Endodermal cell (in vitro differentiated cells): ENCODE results near the gene CPTP. TPM values are rescaled to one million over a fixed set of nuclear protein-coding genes. Genes with fewer than 3 reads are reported as not detected.

Experiments used
- DNase-seq: peaks from one replicate; pipeline ENCODE4 v3.0.0-alpha.2; 2017
- H3K27ac ChIP-seq: 2 replicates; pipeline ENCODE4 v1.5.1; 2013; ENCODE audit warnings: mild to moderate bottlenecking, low read depth, low read length, moderate library complexity
- H3K27me3 ChIP-seq: 2 replicates; pipeline ENCODE4 v1.6.1; 2013; ENCODE audit warnings: mild to moderate bottlenecking, low read length, moderate library complexity; ENCODE audit not compliant: insufficient read depth, control insufficient read depth, poor library complexity, severe bottlenecking
- H3K36me3 ChIP-seq: 2 replicates; pipeline ENCODE4 v1.7.0; 2013; ENCODE audit warnings: mild to moderate bottlenecking, low read length, moderate library complexity; ENCODE audit not compliant: control insufficient read depth, insufficient read depth
- H3K4me1 ChIP-seq: one replicate; pipeline ENCODE4 v1.7.0; 2013; ENCODE audit warnings: low read length; ENCODE audit not compliant: control insufficient read depth, insufficient read depth
- H3K4me3 ChIP-seq: 2 replicates; pipeline ENCODE4 v1.5.1; 2013; ENCODE audit warnings: mild to moderate bottlenecking, low read length, moderate library complexity
- H3K9ac ChIP-seq: 2 replicates; pipeline ENCODE4 v1.6.1; 2013; ENCODE audit warnings: mild to moderate bottlenecking, low read length, moderate library complexity; ENCODE audit not compliant: poor library complexity, severe bottlenecking; ENCODE audit errors: extremely low read depth
- H3K9me3 ChIP-seq: 2 replicates; pipeline ENCODE4 v1.6.1; 2013; ENCODE audit warnings: mild to moderate bottlenecking, low read length, moderate library complexity; ENCODE audit not compliant: control insufficient read depth
- H3K27ac Mint-ChIP-seq: 2 replicates; pipeline ENCODE4 v1.8.0; 2020; ENCODE audit warnings: mixed read lengths
- H3K27me3 Mint-ChIP-seq: 2 replicates; pipeline ENCODE4 v1.8.0; 2021; ENCODE audit warnings: mild to moderate bottlenecking, mixed read lengths; ENCODE audit not compliant: insufficient read depth
- H3K36me3 Mint-ChIP-seq: 2 replicates; pipeline ENCODE4 v1.8.0; 2020; ENCODE audit warnings: low read depth, mixed read lengths
- H3K4me1 Mint-ChIP-seq: 2 replicates; pipeline ENCODE4 v1.8.0; 2020; ENCODE audit warnings: mixed read lengths
- H3K4me3 Mint-ChIP-seq: 2 replicates; pipeline ENCODE4 v1.8.0; 2020; ENCODE audit warnings: mild to moderate bottlenecking, moderate library complexity, mixed read lengths
- H3K9me3 Mint-ChIP-seq: 2 replicates; pipeline ENCODE4 v1.8.0; 2020; ENCODE audit warnings: mild to moderate bottlenecking, mixed read lengths
- CTCF ChIP-seq: fragments of 200-600 bp; sonication (generic); conservative IDR thresholded peaks from 2 replicates; pipeline ENCODE4 v1.5.0; 2021; ENCODE audit warnings: antibody characterized with exemption, mild to moderate bottlenecking
- WGBS, 2 experiments: methylation state at CpG; one replicate each; pipeline versions ENCODE4 v1.1.5 to v1.1.7; 2013; ENCODE audit warnings: missing lambda C conversion rate in 2 of 2, mixed read lengths in 1 of 2; ENCODE audit not compliant: insufficient coverage in 1 of 2, insufficient read length in 1 of 2; 5-methylcytosine and 5-hydroxymethylcytosine counted together
- total RNA-seq, 2 donors: library from RNA; stranded (reverse); fragmentation: NEBNext Ultra II Directional in 1 of 2; extraction: Animal tissue kit (Norgen Biotek cat#: 25700) in 1 of 2; gene quantifications; 2 replicates in 1 of 2; 3 replicates in 1 of 2; pipeline ENCODE4 v1.2.1, GENCODE V29; 2021

CPTP gene
- total RNA-seq, 2 donors from 2014 or later: 12.0 to 13.6 TPM

DNA sequence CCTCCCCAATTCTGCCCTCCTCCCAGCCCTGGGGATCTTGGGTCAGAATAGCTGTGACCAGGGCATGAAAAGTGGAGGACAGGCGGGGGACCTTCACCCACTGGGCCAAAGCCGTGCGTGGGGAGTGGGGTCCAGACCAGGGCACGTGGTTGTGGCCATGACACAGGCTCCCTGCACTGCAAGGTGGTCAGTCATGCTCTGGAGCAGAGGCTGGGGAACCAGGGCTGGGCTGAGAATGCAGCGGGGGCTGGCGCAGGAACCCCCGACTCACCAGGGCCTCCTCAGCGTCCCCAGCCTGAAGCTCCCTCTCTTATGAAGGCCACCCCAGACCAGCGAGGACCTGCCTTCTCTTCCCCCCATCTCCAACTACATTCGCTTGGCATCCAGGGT, 21.9 kb downstream of the CPTP start:
- H3K27ac Mint-ChIP-seq: no peak overlapping the region
- H3K27ac ChIP-seq: no peak overlapping the region
- H3K36me3 ChIP-seq: peaks cover 1% of the 10 kb centered on the region
- peaks cover under 1% of the 10 kb centered on the region for H3K36me3 Mint-ChIP-seq
- H3K9me3 ChIP-seq: no peaks in the 10 kb centered on the region
- 92 to 98% methylated on average over 8 to 10 of the region's 10 CpGs for WGBS, 2 experiments
- DNase-seq: no peak
- no peak overlapping the region for H3K4me3 ChIP-seq
- peaks cover 5% of the 10 kb centered on the region for H3K4me1 ChIP-seq
- peak overlapping the region; percentile 67 for H3K4me3 Mint-ChIP-seq
- no peaks in the 10 kb centered on the region for H3K27me3 ChIP-seq
- no peak for TF ChIP-seq CTCF
- H3K4me1 Mint-ChIP-seq: peaks cover 2% of the 10 kb centered on the region
- H3K9me3 Mint-ChIP-seq: no peaks in the 10 kb centered on the region
- H3K9ac ChIP-seq: no peak overlapping the region
- no peaks in the 10 kb centered on the region for H3K27me3 Mint-ChIP-seq

DNA sequence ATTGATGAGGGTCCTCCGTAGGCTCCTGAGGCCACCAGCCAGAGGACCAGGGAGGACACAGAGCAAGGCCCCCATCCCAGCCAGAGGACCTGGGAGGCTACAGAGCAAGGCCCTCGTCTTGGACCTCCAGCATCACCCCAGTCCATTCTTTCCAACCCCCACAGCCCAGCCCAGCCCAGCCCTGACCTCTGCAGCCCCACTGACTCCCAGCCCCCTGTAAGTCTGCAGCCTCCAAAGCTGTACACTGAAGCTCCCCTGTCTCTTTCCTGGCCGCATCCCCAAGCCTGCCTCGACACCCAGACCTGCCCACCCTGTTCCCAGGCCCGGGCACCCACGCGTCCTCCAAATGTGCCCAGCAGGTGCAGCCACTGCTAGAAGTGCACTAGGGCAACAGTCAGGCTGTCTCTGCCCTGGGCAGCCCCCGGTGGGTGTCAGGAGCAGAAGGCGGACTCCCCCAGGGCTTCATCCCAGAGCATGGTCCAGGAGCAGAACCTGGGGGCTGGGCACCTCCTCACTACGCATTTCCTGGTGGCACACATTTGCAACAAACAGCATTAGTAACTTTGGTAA, 22.5 kb downstream of the CPTP start:
- Mint-ChIP-seq H3K4me3 (peak overlapping the region; percentile 67), H3K27ac (no peak overlapping the region), H3K9me3 (no peaks in the 10 kb centered on the region), H3K4me1 (peaks cover 3% of the 10 kb centered on the region), H3K36me3 (no peaks in the 10 kb centered on the region), H3K27me3 (no peaks in the 10 kb centered on the region)
- no peak for TF ChIP-seq CTCF
- H3K27me3 ChIP-seq: no peaks in the 10 kb centered on the region
- WGBS, 2 experiments: 93 to 100% methylated on average over 6 to 10 of the region's 10 CpGs
- no peak overlapping the region for H3K9ac ChIP-seq
- no peak overlapping the region for H3K27ac ChIP-seq
- peak overlapping the region; percentile 90 for H3K4me3 ChIP-seq
- no peaks in the 10 kb centered on the region for H3K9me3 ChIP-seq
- H3K4me1 ChIP-seq: peaks cover 5% of the 10 kb centered on the region
- no peaks in the 10 kb centered on the region for H3K36me3 ChIP-seq
- no peak for DNase-seq

DNA sequence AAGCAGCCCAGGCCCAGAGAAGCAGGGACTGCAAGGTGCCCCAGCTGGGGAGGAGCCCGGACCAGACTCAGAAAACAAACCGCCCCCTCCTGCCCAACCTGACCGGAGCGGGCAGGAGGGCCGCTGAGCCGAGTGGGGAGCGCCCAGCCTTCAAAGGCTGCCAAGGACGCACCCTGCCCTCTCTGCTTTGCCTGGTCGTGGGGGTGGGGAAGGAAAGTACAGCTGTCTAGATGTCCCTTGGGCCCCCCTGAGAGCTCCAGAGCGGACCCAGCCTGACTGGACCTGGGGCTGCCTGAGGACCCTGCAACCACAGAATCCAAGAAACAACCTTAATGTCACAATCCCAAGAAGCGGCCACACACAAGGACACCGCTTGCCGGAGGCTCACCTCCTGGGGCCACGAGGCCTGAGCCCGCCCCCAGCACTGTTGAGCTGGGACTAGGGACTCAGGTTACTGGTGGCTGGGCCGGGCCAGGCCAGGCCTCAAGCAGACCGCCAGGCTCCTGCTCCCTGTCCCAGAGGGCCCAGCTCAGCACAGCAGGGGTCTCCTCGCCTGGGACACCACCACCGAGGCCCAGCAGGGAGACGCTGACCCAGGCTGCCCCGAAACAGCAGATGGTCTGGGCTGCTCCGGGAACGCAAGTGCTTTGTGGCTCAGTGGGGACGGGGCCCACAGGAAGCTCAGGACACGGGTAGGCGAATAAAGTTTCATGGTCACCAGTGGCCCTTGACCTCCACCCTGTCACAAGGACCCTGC, 23.2 kb downstream of the CPTP start:
- H3K4me3 Mint-ChIP-seq: peak overlapping the region; percentile 67
- WGBS, 2 experiments: 21 to 34% methylated on average over 15 to 26 of the region's 26 CpGs
- no peak for TF ChIP-seq CTCF
- H3K27me3 Mint-ChIP-seq: no peaks in the 10 kb centered on the region
- Histone ChIP-seq H3K9ac (peak overlapping the region; percentile 63), H3K27ac (no peak overlapping the region), H3K9me3 (no peaks in the 10 kb centered on the region), H3K4me3 (peak overlapping the region; percentile 90), H3K4me1 (peaks cover 5% of the 10 kb centered on the region), H3K27me3 (no peaks in the 10 kb centered on the region), H3K36me3 (peaks cover 5% of the 10 kb centered on the region)
- H3K4me1 Mint-ChIP-seq: peaks cover 10% of the 10 kb centered on the region
- H3K27ac Mint-ChIP-seq: no peak overlapping the region
- H3K36me3 Mint-ChIP-seq: no peaks in the 10 kb centered on the region
- no peaks in the 10 kb centered on the region for H3K9me3 Mint-ChIP-seq
- DNase-seq: peak; percentile 86
